Endothelial cell of umbilical vein (primary cell): ENCODE results near the gene ZNF319.

Experiments
- CTCF ChIP-seq, 2 donors: IDR thresholded peaks; 1 replicate in 1 of 2; 2 replicates in 1 of 2; pipeline ENCODE4 v1.5.1; 2011; ENCODE audit warnings: low read length in 2 of 2, mild to moderate bottlenecking in 2 of 2, moderate library complexity in 2 of 2, control low read depth in 1 of 2, inconsistent platforms in 1 of 2, low read depth in 1 of 2; ENCODE audit not compliant: insufficient read depth in 1 of 2; ENCODE audit errors: extremely low read depth in 1 of 2
- EZH2 ChIP-seq: IDR thresholded peaks from 2 replicates; pipeline ENCODE4 v1.6.1; 2012; ENCODE audit warnings: borderline replicate concordance, low read depth, mild to moderate bottlenecking, moderate library complexity, low read length, inconsistent platforms; ENCODE audit not compliant: severe bottlenecking
- MAX ChIP-seq: IDR thresholded peaks from 2 replicates; pipeline ENCODE4 v1.6.1; 2011; ENCODE audit not compliant: insufficient read depth, insufficient read length
- POLR2A ChIP-seq: IDR thresholded peaks from 2 replicates; pipeline ENCODE4 v1.6.1; 2012; ENCODE audit warnings: low read depth, mild to moderate bottlenecking, control low read depth, low read length
- POLR2AphosphoS5 ChIP-seq: IDR thresholded peaks from 2 replicates; pipeline ENCODE4 v1.6.1; 2012; ENCODE audit warnings: low read depth, mild to moderate bottlenecking, control low read depth, low read length, moderate library complexity; ENCODE audit not compliant: insufficient read depth

- no peak for TF ChIP-seq CTCF (IDR thresholded peaks at IDR 0.05; ENCODE audit: extremely low read depth in 1 of 2, insufficient read depth in 1 of 2, low read depth in 1 of 2, low read length in 2 of 2)
- TF ChIP-seq MAX: no peak
- no peak for TF ChIP-seq POLR2A
- no peak for TF ChIP-seq EZH2
- TF ChIP-seq POLR2AphosphoS5: no peak
Observed at GRCh38 chr16:58011652-58012051, 11.2 kb upstream of the ZNF319 start.
